ENCODE measurements around the gene ATP5F1B. TPM values are rescaled to one million over a fixed set of nuclear protein-coding genes. Genes with fewer than 3 reads are reported as not detected.

ATP5F1B gene
- polyA plus RNA-seq, 1 of the 3 experiments (the other 2 are of a cell fraction): 762 TPM

GRCh38 chr12:56668197-56668457, 22.3 kb upstream of the ATP5F1B start:
- Histone ChIP-seq H3K36me3 (replicated peaks in 1 of 2; ENCODE audit: control insufficient read depth in 1 of 2, insufficient read depth in 2 of 2, low read length in 1 of 2) (peaks cover 57 to 85% of the 10 kb centered on the region in 2 experiments), H3K9me3 (no peaks in the 10 kb centered on the region), H3K4me2 (no peak overlapping the region), H3K9ac (no peak overlapping the region), H3K79me2 (ENCODE audit: insufficient read depth) (peaks cover 82% of the 10 kb centered on the region), H2AFZ (ENCODE audit: low read depth) (no peak overlapping the region), H3K4me1 (ENCODE audit: control insufficient read depth in 1 of 2, insufficient read depth in 2 of 2, low read depth in 1 of 2, low read length in 1 of 2) (no peaks in the 10 kb centered on the region), H3F3A (replicated peaks; ENCODE audit: insufficient read depth) (peaks cover 23% of the 10 kb centered on the region), H3K4me3 (ENCODE audit: low read depth in 2 of 2, low read length in 1 of 2) (no peak overlapping the region), H3K27me3 (ENCODE audit: insufficient read depth) (no peaks in the 10 kb centered on the region), H4K20me1 (ENCODE audit: insufficient read depth) (peaks cover 24% of the 10 kb centered on the region), H3K27ac (ENCODE audit: low read depth in 2 of 2, low read length in 1 of 2) (no peak overlapping the region), H3K9me2 (no peaks in the 10 kb centered on the region)
- no peak for DNase-seq
- 97% methylated on average over 2 of the region's 2 CpGs for WGBS (ENCODE audit: low lambda C conversion rate)
- ChIA-PET POLR2A (no interaction called here), CTCF (interaction anchor here (1.0 to 1.1 kb wide), 2 partner anchors 31 to 920 kb away, joined by 3 read pairs; no protein-coding TSS in a partner anchor)
- no peak for TF ChIP-seq RCOR1 (IDR thresholded peaks at IDR 0.05; ENCODE audit: low read length)
- TF ChIP-seq TEAD4 (IDR thresholded peaks at IDR 0.05; ENCODE audit: borderline replicate concordance, insufficient read depth): no peak

- H3K79me2 ChIP-seq (ENCODE audit: insufficient read depth): peaks cover 23% of the 10 kb centered on the region
- no peak overlapping the region for H3K4me2 ChIP-seq
- ChIA-PET CTCF (interaction anchor here (0.6 kb wide), 1 partner anchor 194 kb away, joined by 3 read pairs; no protein-coding TSS in a partner anchor), POLR2A (no interaction called here)
- TF ChIP-seq GABPA (IDR thresholded peaks at IDR 0.05; ENCODE audit: low read depth) (no peak), NRF1 (IDR thresholded peaks at IDR 0.05; ENCODE audit: low read depth, low read length) (no peak), EP300 (IDR thresholded peaks at IDR 0.05; ENCODE audit: borderline replicate concordance in 1 of 2, low read depth in 1 of 2, low read length in 1 of 2) (no peak), TEAD4 (IDR thresholded peaks at IDR 0.05; ENCODE audit: borderline replicate concordance, insufficient read depth) (no peak), USF2 (IDR thresholded peaks at IDR 0.05; ENCODE audit: borderline replicate concordance, low read depth, low read length) (no peak)
- H4K20me1 ChIP-seq (ENCODE audit: insufficient read depth): no peaks in the 10 kb centered on the region
- no peak overlapping the region for H2AFZ ChIP-seq (ENCODE audit: low read depth)
- no peaks in the 10 kb centered on the region for H3K27me3 ChIP-seq (ENCODE audit: insufficient read depth)
- H3K27ac ChIP-seq (ENCODE audit: low read depth in 2 of 2, low read length in 1 of 2): no peak overlapping the region
- peaks cover 29 to 34% of the 10 kb centered on the region in 2 experiments for H3K36me3 ChIP-seq (replicated peaks in 1 of 2; ENCODE audit: control insufficient read depth in 1 of 2, insufficient read depth in 2 of 2, low read length in 1 of 2)
- no peak overlapping the region for H3K4me3 ChIP-seq (ENCODE audit: low read depth in 2 of 2, low read length in 1 of 2)
- H3F3A ChIP-seq (replicated peaks; ENCODE audit: insufficient read depth): peaks cover 24% of the 10 kb centered on the region
- no peaks in the 10 kb centered on the region for H3K4me1 ChIP-seq (ENCODE audit: control insufficient read depth in 1 of 2, insufficient read depth in 2 of 2, low read depth in 1 of 2, low read length in 1 of 2)
- WGBS (ENCODE audit: low lambda C conversion rate): 96% methylated on average over 13 of the region's 13 CpGs
- H3K9ac ChIP-seq: no peak overlapping the region
- H3K9me2 ChIP-seq: no peaks in the 10 kb centered on the region
- no peaks in the 10 kb centered on the region for H3K9me3 ChIP-seq
- no peak for DNase-seq
Observed at GRCh38 chr12:56661979-56662638, 16.3 kb upstream of the ATP5F1B start.

DNA sequence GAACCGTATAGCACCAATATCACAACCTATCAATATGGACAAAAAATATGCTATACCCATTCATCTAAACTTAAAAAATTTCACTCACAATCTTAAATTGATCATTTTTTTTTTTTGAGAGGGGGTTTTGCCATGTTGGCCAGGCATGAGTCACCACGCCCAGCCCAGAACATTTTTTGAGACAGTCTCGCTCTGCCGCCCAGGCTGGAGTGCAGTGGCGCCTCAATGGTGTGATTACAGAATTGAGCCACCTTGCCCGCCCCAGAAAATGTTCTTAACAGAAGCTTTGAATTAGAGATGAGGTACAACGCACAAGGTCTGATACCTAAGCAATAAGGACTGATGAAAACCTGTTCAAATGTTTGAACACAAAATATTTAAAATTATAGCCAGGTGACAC, 15.8 kb upstream of the ATP5F1B start:
- CTCF ChIA-PET: interaction anchor here (0.9 kb wide), 1 partner anchor 14 kb away, joined by 4 read pairs; no protein-coding TSS in a partner anchor
- Histone ChIP-seq H3K9ac (no peak overlapping the region), H4K20me1 (ENCODE audit: insufficient read depth) (no peaks in the 10 kb centered on the region), H3K79me2 (ENCODE audit: insufficient read depth) (peaks cover 17% of the 10 kb centered on the region), H3K4me2 (no peak overlapping the region), H3K27me3 (ENCODE audit: insufficient read depth) (no peaks in the 10 kb centered on the region), H3K4me3 (ENCODE audit: low read depth in 2 of 2, low read length in 1 of 2) (no peak overlapping the region), H3K36me3 (replicated peaks in 1 of 2; ENCODE audit: control insufficient read depth in 1 of 2, insufficient read depth in 2 of 2, low read length in 1 of 2) (peaks cover 29% of the 10 kb centered on the region in 2 experiments), H3K4me1 (ENCODE audit: control insufficient read depth in 1 of 2, insufficient read depth in 2 of 2, low read depth in 1 of 2, low read length in 1 of 2) (no peaks in the 10 kb centered on the region), H3F3A (replicated peaks; ENCODE audit: insufficient read depth) (peaks cover 24% of the 10 kb centered on the region), H3K27ac (ENCODE audit: low read depth in 2 of 2, low read length in 1 of 2) (no peak overlapping the region), H2AFZ (ENCODE audit: low read depth) (no peak overlapping the region), H3K9me3 (no peaks in the 10 kb centered on the region), H3K9me2 (no peaks in the 10 kb centered on the region)
- POLR2A ChIA-PET: no interaction called here
- TF ChIP-seq EP300 (IDR thresholded peaks at IDR 0.05; ENCODE audit: borderline replicate concordance in 1 of 2, low read depth in 1 of 2, low read length in 1 of 2) (no peak), TAF1 (IDR thresholded peaks at IDR 0.05; ENCODE audit: borderline replicate concordance, low read depth, low read length) (no peak)
- no peak for DNase-seq
- 99% methylated on average over 7 of the region's 7 CpGs for WGBS (ENCODE audit: low lambda C conversion rate)
